ENCODE data around the gene SUGCT.

GRCh38 chr7:40474790-40475680 lies 340.2 kb downstream of the SUGCT start:
- TF ChIP-seq TAF1 (IDR thresholded peaks at IDR 0.05; ENCODE audit: borderline replicate concordance, insufficient read depth, low read length) = no peak
- TF ChIP-seq SIN3A (IDR thresholded peaks at IDR 0.05; ENCODE audit: borderline replicate concordance, insufficient read depth, low read length) = no peak
